Esophagus muscularis mucosa (tissue), 4 donors: ENCODE data around the gene USP2. TPM values are rescaled to one million over a fixed set of nuclear protein-coding genes. Genes with fewer than 3 reads are reported as not detected.
A peak's percentile ranks its signal among the peaks of the same experiment; 100 is the strongest.

ENCODE experiments used
- DNase-seq: peaks from one replicate; pipeline ENCODE4 v3.0.0-alpha.2; 2017; ENCODE audit errors: extremely low spot score
- H3K27ac ChIP-seq, 4 donors: fragments of 200-600 bp; sonication (generic); replicated peaks in 1 of 4; 1 replicate in 3 of 4; 2 replicates in 1 of 4; pipeline ENCODE4 v1.5.1; 2016 to 2019; ENCODE audit warnings: mild to moderate bottlenecking in 1 of 4
- H3K27me3 ChIP-seq, 4 donors: fragments of 200-600 bp; sonication (generic); one replicate each; pipeline versions ENCODE4 v1.5.1 to v1.6.0; 2016 to 2019
- H3K36me3 ChIP-seq, 4 donors: fragments of 200-600 bp; sonication (generic); one replicate each; pipeline ENCODE4 v1.5.1; 2016 to 2019
- H3K4me1 ChIP-seq, 4 donors: fragments of 200-600 bp; sonication (generic); one replicate each; pipeline ENCODE4 v1.5.1; 2016 to 2019
- H3K4me3 ChIP-seq, 4 donors: fragments of 200-600 bp; sonication (generic); 1 replicate in 2 of 4; 2 replicates in 2 of 4; pipeline ENCODE4 v1.5.1; 2016 to 2019; ENCODE audit warnings: mild to moderate bottlenecking in 4 of 4, moderate library complexity in 1 of 4
- H3K9me3 ChIP-seq, 4 donors: fragments of 200-600 bp; sonication (generic); 1 replicate in 3 of 4; 2 replicates in 1 of 4; pipeline ENCODE4 v1.5.1; 2016 to 2019
- CTCF ChIP-seq, 3 experiments: fragments of 200-600 bp in 2 of 3; fragments of 450-650 bp in 1 of 3; sonication (generic) in 2 of 3; IDR thresholded peaks; one replicate each; pipeline ENCODE4 v1.5.1; 2017 to 2019; ENCODE audit warnings: antibody characterized with exemption in 3 of 3, mild to moderate bottlenecking in 2 of 3, moderate library complexity in 1 of 3
- EP300 ChIP-seq: sonication (generic); formaldehyde crosslinking; IDR thresholded peaks from one replicate; pipeline ENCODE4 v1.6.1; 2017; ENCODE audit warnings: antibody characterized with exemption
- POLR2A ChIP-seq: fragments of 450-650 bp; IDR thresholded peaks from one replicate; pipeline ENCODE4 v1.6.1; 2017; ENCODE audit warnings: antibody characterized with exemption, moderate library complexity, mild to moderate bottlenecking, low read depth
- POLR2AphosphoS5 ChIP-seq, 2 donors: sonication (generic); formaldehyde crosslinking; IDR thresholded peaks; one replicate each; pipeline ENCODE4 v1.6.1; 2017; ENCODE audit warnings: antibody characterized with exemption in 2 of 2
- WGBS: methylation state at CpG from one replicate; pipeline ENCODE4 v1.1.5; 2018; 5-methylcytosine and 5-hydroxymethylcytosine counted together
- intact Hi-C: fragments of 100-400 bp; cut with DNase I; formaldehyde crosslinking; loops from one replicate; pipeline ENCODE4 v1.15.1; 2023
- total RNA-seq, 4 donors: library from RNA; depleted of rRNA; stranded (reverse); fragments of >200 nt; gene quantifications; one replicate each; pipeline versions ENCODE4 v1.1.0 to v1.2.1, GENCODE V29; 2016

USP2 gene
- total RNA-seq, 4 donors from 2014 or later, result 4.6 to 9.9 (median 6.1) TPM

GRCh38 chr11:119376197-119376847 is 5.2 kb downstream of the USP2 start:
- intact Hi-C loops, result no loop called here
- H3K4me3 ChIP-seq, result peak overlapping the region; percentile 2 to 18 (median 10)
- no peak for DNase-seq

GRCh38 chr11:119375337-119376196 is 5.9 kb downstream of the USP2 start:
- 61% methylated on average over 5 of the region's 14 CpGs for WGBS

More at GRCh38 chr11:119376197-119376847, 5.2 kb downstream of the USP2 start:
- Histone ChIP-seq H3K9me3 (no peaks in the 10 kb centered on the region), H3K36me3 (peaks cover 0 to 4% (median 0%) of the 10 kb centered on the region in 4 donors), H3K27me3 (no peaks in the 10 kb centered on the region), H3K4me1 (peaks cover 62 to 79% (median 72%) of the 10 kb centered on the region in 4 donors), H3K27ac (peak overlapping the region; percentile 83 to 93 (median 88))
- TF ChIP-seq POLR2A, result peak; percentile 3
- no peak for TF ChIP-seq EP300
- TF ChIP-seq CTCF (IDR thresholded peaks at IDR 0.05), result no peak
- TF ChIP-seq POLR2AphosphoS5 (IDR thresholded peaks at IDR 0.05), result peak in 1 of 2 donors; percentile 20
- 36% methylated on average over 4 of the region's 11 CpGs for WGBS

GRCh38 chr11:119374632-119375336 is 6.7 kb downstream of the USP2 start:
- no peak for DNase-seq
- intact Hi-C loops, result loop anchor here (1.0 kb wide), 1 partner anchor 18 kb away; no protein-coding TSS in a partner anchor
- Histone ChIP-seq H3K27me3 (no peaks in the 10 kb centered on the region), H3K4me1 (peaks cover 65 to 81% (median 75%) of the 10 kb centered on the region in 4 donors), H3K27ac (peak overlapping the region; percentile 83 to 93 (median 88)), H3K9me3 (no peaks in the 10 kb centered on the region), H3K4me3 (no peak overlapping the region), H3K36me3 (peaks cover 0 to 4% (median 0%) of the 10 kb centered on the region in 4 donors)
- TF ChIP-seq POLR2AphosphoS5 (IDR thresholded peaks at IDR 0.05) (no peak), POLR2A (no peak), CTCF (IDR thresholded peaks at IDR 0.05) (no peak), EP300 (no peak)
- 33% methylated on average over 8 of the region's 11 CpGs for WGBS

More at GRCh38 chr11:119375337-119376196, 5.9 kb downstream of the USP2 start:
- TF ChIP-seq POLR2AphosphoS5 (IDR thresholded peaks at IDR 0.05) (peak; percentile 80 to 86), POLR2A (peak; percentile 23), CTCF (IDR thresholded peaks at IDR 0.05) (no peak), EP300 (peak; percentile 80)
- no peaks in the 10 kb centered on the region for H3K27me3 ChIP-seq
- peak overlapping the region; percentile 83 to 93 (median 88) for H3K27ac ChIP-seq
- intact Hi-C loops, result no loop called here
- H3K4me1 ChIP-seq, result peaks cover 62 to 79% (median 72%) of the 10 kb centered on the region in 4 donors
- peak overlapping the region; percentile 2 to 18 (median 10) for H3K4me3 ChIP-seq
- H3K9me3 ChIP-seq, result no peaks in the 10 kb centered on the region
- DNase-seq, result peak; percentile 94
- peaks cover 0 to 4% (median 0%) of the 10 kb centered on the region in 4 donors for H3K36me3 ChIP-seq

- TF ChIP-seq CTCF (IDR thresholded peaks at IDR 0.05), result peak; percentile 93 to 97 (median 96)
- TF ChIP-seq EP300, result no peak
- peak; percentile 41 to 59 for TF ChIP-seq POLR2AphosphoS5 (IDR thresholded peaks at IDR 0.05)
- 48% methylated on average over 5 of the region's 5 CpGs for WGBS
- H3K27ac ChIP-seq, result peak overlapping the region; percentile 83 to 93 (median 88)
- no peaks in the 10 kb centered on the region for H3K9me3 ChIP-seq
- peaks cover 73 to 86% (median 82%) of the 10 kb centered on the region in 4 donors for H3K4me1 ChIP-seq
- no peaks in the 10 kb centered on the region for H3K27me3 ChIP-seq
- peak; percentile 95 for DNase-seq
- intact Hi-C loops, result loop anchor here (1.0 kb wide), 1 partner anchor 18 kb away; no protein-coding TSS in a partner anchor
- peaks cover 0 to 4% (median 0%) of the 10 kb centered on the region in 4 donors for H3K36me3 ChIP-seq
- H3K4me3 ChIP-seq, result no peak overlapping the region
Observed at GRCh38 chr11:119373921-119374631, 7.4 kb downstream of the USP2 start.
